Fibroblast of villous mesenchyme (primary cell): ENCODE results near the gene CEP170B. TPM values are rescaled to one million over a fixed set of nuclear protein-coding genes. Genes with fewer than 3 reads are reported as not detected.
"Not testable (repeated sequence)": the region's sequence is repeated elsewhere in the genome, so short reads cannot be mapped to it uniquely, and the experiment has no call there.

ENCODE experiments used
- DNase-seq: peaks from one replicate; pipeline ENCODE4 v3.0.0-alpha.2; 2010; ENCODE audit warnings: low read depth
- H3K4me3 ChIP-seq: 2 replicates; pipeline ENCODE4 v1.5.1; 2011; ENCODE audit warnings: low read depth, mild to moderate bottlenecking, low read length
- CTCF ChIP-seq: IDR thresholded peaks from 2 replicates; pipeline ENCODE4 v1.5.1; 2012; ENCODE audit warnings: low read depth, mild to moderate bottlenecking, low read length; ENCODE audit not compliant: insufficient read depth
- total RNA-seq: library from RNA; depleted of rRNA; stranded (reverse); fragments of >200 nt; gene quantifications from 2 replicates; pipeline ENCODE4 v1.2.3, GENCODE V29; 2012

The CEP170B gene
- total RNA-seq, 1 donor: 19.4 TPM

DNA sequence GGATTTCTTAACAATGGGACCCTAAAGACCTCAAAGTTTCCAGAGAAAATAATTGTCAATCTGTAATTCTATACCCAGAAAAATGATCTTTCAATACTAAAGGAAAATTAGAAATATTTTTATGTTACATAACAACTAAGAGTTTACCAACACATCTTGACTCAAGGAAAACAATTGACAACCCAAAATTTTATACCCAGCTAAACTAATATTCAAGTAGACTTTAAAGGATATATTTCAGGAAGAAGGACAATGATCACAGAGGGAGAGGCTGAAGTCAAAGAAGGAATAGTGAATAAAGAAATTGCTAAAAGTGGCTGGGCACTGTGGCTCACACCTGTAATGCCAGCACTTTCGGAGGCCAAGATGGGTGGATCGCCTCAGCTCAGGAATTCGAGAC lies 47.0 kb downstream of the CEP170B start:
- no peak overlapping the region for H3K4me3 ChIP-seq
- DNase-seq: no peak
- TF ChIP-seq CTCF: no peak

DNA sequence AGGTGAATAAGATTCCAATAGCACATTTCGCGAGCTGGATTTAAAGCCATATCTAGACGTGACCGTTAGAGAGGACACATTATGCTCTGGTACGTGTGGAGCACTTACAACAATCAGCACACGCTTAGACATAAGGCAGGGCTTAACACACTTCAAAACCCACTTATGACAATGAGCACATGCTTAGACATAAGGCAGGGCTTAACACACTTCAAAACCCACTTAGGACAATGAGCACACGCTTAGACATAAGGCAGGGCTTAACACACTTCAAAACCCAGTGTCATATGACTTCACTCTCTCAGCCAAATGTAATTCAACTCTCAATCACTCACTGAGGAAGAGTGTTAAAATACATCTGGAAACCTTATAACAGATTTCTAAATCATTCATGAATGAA lies 48.4 kb downstream of the CEP170B start:
- no peak for DNase-seq
- TF ChIP-seq CTCF: no peak
- H3K4me3 ChIP-seq: no peak overlapping the region

- no peak for DNase-seq
- TF ChIP-seq CTCF: no peak
- no peak overlapping the region for H3K4me3 ChIP-seq
Measured at GRCh38 chr14:104917116-104917515, 52.0 kb downstream of the CEP170B start.

DNA sequence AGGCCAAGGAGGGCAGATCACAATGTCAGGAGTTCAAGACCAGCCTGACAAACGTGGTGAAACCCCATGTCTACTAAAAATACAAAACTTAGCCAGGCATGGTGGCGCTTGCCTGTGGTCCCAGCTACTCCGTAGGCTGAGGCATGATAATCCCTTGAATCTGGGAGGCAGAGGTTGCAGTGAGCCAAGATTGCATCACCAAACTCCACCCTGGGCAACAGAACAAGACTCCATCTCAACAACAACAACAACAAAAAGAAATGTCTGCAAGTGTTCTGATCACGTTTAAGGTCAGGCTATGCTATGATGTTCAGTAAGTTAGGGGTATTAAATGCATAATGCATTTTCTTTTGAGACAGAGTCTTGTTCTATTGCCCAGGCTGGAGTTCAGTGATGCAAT lies 52.9 kb downstream of the CEP170B start:
- TF ChIP-seq CTCF: no peak
- no peak overlapping the region for H3K4me3 ChIP-seq
- DNase-seq: peak; percentile 18

GRCh38 chr14:104919152-104919992 lies 54.3 kb downstream of the CEP170B start:
- H3K4me3 ChIP-seq, DNase-seq: not testable (repeated sequence)

DNA sequence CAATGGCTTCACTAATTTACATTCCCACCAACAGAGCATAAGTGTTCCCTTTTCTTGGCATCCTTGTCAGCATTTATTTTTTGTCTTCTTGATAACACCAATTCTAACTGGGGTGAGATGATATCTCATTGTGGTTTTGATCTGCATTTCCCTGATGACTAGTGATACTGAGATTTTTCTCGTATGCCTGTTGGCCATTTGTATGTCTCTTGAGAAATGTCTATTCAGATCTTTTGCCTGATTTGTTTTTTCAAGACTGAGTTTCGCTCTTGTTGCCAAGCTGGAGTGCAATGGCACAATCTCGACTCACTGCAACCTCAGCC lies 54.9 kb downstream of the CEP170B start:
- no peak overlapping the region for H3K4me3 ChIP-seq
- TF ChIP-seq CTCF: no peak
- DNase-seq: no peak

GRCh38 chr14:104923640-104924420 lies 58.8 kb downstream of the CEP170B start:
- no peak for DNase-seq
- TF ChIP-seq CTCF: no peak
- no peak overlapping the region for H3K4me3 ChIP-seq
